GM21447 (cell line): Measurements from ENCODE around the gene KCNJ3.

ENCODE experiments used
- ATAC-seq: cut with Tn5 transposase; IDR thresholded peaks from one replicate; pipeline ENCODE4 v1.9.1; 2021; ENCODE audit not compliant: unreplicated experiment

Gene KCNJ3

GRCh38 chr2:154698296-154698720 lies at the start of gene KCNJ3:
Gene KCNJ3 (plus strand): TSS chr2:154698695. CDS start chr2:154698776, 81 bp downstream.
- ATAC-seq = no peak

- no peak for ATAC-seq
Observed at GRCh38 chr2:154655499-154655898, 43.0 kb upstream of the KCNJ3 start.

DNA sequence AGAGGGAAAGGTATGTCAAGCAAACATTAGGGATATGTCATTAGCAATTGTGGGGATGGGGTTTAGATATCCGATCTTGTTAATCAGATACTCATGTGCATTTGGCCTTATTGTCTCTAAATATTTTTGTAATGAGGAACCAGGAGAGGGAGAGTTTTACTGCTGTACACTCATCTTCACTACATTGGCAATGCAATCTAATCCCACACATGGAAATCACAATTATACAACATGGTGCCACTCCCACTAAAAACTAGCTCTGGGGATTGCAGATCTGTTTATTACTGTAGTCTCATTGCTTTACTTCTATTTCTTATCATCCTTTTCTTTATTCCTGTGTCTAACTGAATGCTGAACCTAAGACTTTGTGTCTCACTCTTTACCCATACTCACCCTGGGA lies 39.6 kb upstream of the KCNJ3 start:
- ATAC-seq = no peak

DNA sequence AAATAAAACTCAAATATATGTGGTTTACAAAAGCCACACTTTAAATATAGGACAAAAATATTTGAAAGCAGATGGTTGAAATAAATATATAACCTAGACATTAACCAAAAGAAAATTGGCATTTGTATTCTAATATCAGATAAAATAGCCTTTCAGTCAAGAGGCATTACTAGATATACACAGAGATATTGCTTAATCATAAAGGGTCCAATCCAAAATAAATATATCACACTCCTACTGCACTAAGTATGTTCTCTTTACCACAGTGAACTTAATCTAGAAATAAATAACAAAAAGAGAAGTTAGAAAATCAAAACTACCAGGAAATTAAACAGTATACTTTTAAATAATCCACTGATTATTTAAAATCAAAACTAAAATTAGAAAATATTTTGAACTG lies 34.2 kb upstream of the KCNJ3 start:
- ATAC-seq = no peak

GRCh38 chr2:154670083-154670482 lies 28.4 kb upstream of the KCNJ3 start:
- no peak for ATAC-seq

DNA sequence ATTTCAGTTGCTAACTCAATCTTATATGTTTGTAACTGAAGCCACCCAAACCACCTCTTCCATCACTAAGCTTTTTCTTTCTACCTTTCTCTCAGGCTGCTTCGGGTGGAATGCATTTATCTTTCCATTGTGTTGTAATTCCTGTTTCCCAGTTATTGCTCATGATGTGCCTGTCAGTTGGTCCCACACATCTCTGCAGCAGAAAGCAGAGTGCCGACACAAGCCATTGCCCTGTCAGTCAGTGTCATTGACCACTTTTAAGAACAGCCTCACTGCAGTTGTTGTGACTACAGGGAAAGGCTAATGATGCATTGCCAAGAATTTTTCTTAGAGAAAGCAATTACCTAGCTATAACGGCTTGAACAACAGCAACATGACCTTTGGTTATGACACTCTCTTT lies 24.8 kb upstream of the KCNJ3 start:
- no peak for ATAC-seq

DNA sequence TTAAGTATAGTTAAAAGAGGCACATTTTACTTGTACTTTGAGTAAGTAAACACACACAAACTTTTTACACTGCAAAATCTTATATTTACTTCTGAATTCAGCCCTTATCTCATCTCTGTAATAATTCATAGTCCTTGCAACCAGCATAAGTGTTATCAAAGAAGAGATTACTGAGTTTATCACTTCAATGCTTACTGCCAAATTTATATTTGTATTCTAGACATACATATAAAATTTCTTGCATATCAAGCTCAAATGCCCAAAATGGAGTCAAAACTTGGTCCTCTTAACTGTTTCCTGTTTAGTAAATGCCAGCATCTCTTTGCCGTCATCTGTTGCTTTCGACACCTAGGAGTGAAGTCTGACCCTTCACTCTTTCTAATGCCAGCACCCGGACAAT lies 21.1 kb upstream of the KCNJ3 start:
- no peak for ATAC-seq

GRCh38 chr2:154681741-154682140 lies 16.8 kb upstream of the KCNJ3 start:
- ATAC-seq = no peak

DNA sequence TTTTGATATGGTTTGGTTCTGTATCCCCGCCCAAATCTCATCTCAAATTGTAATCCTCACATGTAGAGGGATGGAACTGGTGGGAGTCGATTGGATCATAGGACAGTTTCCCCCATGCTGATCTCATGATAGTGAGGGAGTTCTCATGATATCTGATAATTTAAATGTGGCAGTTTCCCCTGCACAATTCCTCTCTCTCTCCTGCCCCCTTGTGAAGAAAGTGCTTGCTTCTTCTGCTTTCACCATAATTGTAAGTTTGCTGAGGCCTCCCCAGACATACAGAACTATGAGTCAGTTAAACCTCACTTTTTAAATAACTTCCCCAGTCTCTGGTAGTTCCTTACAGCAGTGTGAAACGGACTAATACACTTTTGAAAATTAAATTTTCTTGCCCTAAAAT lies 12.3 kb upstream of the KCNJ3 start:
- no peak for ATAC-seq

GRCh38 chr2:154688373-154688772 lies 10.1 kb upstream of the KCNJ3 start:
- no peak for ATAC-seq

GRCh38 chr2:154689158-154689557 lies 9.3 kb upstream of the KCNJ3 start:
- ATAC-seq = no peak

DNA sequence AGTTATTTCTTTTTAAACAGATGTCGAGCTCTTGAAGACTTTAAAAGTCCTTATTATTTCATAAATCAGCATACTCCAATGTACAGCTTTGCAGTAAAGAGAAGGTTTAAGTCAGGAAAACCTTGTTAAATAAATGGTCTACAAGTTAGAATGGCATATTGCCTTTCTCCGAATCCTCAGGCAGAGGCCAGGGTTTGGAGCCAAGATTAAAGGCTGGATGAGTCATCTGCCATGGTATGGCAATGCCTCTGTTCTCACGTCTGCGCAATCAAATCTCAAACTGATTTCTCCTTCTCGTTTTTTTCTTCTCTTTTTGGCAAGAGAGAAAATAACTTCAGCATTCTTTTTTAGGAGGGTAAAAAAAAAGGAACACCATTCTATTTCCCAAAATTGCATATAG lies 5.6 kb upstream of the KCNJ3 start:
- ATAC-seq = no peak

GRCh38 chr2:154693741-154694340 lies 4.7 kb upstream of the KCNJ3 start:
- no peak for ATAC-seq

GRCh38 chr2:154694881-154695280 lies 3.6 kb upstream of the KCNJ3 start:
- ATAC-seq = no peak

- ATAC-seq = no peak
Observed at GRCh38 chr2:154696369-154696768, 2.1 kb upstream of the KCNJ3 start.

DNA sequence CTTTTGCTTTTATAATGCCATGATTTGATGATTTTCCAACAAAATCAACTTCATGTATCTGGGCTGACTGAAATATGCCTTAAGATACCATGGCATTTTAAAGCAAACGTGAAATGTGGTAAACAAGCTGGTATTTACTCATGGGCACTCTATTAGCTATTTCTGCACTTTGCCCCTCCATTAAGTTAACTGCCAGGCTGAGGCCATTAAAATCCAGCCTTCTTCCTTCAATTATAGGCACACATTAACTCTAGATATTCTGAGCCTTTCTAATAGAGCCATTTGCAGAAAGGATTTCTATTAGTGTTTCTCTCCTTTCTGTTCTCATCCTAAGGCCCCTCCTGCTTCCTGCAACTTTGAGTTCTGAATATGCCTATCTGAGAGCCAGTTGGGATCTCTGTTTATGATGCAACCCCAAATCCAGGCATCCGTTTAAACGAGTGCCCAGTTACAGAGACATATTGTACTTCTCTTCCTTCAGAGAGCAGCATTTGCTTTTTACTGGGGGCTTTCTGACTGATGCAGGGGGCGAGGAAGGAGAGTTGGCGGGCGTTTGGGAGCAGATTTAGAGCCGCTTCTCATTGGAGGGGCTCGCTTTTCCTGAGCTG lies 1.6 kb upstream of the KCNJ3 start:
- ATAC-seq = no peak

- no peak for ATAC-seq
Observed at GRCh38 chr2:154697418-154698252, 860 bp upstream of the KCNJ3 start.

DNA sequence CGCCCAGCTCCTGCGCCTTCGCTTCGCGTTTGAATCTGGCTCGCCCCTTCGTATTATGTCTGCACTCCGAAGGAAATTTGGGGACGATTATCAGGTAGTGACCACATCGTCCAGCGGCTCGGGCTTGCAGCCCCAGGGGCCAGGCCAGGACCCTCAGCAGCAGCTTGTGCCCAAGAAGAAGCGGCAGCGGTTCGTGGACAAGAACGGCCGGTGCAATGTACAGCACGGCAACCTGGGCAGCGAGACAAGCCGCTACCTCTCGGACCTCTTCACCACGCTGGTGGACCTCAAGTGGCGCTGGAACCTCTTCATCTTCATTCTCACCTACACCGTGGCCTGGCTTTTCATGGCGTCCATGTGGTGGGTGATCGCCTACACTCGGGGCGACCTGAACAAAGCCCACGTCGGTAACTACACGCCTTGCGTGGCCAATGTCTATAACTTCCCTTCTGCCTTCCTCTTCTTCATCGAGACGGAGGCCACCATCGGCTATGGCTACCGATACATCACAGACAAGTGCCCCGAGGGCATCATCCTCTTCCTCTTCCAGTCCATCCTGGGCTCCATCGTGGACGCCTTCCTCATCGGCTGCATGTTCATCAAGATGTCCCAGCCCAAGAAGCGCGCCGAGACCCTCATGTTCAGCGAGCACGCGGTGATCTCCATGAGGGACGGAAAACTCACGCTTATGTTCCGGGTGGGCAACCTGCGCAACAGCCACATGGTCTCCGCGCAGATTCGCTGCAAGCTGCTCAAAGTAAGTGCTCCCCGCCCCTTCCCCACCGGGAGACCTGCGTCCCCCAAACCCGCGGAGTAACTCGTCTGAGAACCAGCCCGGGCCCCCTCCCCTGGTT lies 453 bp downstream of the KCNJ3 start:
- ATAC-seq = no peak

DNA sequence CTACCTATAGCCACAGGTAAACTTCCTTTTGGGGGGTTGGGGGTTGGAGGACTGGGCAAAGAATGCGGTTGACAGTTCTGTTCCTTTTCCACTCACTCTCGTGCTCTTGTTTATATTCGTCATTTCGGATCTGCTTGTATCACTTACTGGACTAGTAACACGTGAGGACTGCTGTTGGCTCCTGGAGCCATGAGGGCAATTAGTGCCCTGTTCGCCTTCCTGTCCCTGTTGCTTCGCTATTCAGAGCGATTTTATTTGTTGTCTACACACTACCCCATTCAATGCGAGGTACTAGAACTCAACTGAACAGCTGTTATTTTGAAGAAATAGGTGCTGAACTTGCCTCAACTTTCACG lies 1.1 kb downstream of the KCNJ3 start:
- no peak for ATAC-seq

DNA sequence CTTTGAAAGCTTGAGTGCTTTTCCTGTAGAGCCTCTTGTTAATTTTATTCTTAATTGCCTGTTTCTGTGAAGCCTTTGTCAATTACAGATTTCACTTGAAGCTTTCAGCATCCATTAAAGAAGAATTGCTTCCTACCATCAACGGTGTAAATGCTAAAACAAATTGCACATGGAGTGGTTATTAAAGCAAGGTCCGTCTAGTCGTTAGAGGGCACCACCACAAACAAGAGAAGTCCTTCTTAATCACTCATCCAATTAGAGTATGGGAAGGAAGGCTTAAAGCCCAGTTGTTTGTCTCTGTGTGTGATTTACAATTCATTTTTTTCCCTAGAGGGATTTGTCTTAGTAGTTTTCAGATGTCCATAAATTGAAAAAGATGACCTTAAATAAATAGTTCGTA lies 1.6 kb downstream of the KCNJ3 start:
- ATAC-seq = no peak

- ATAC-seq = no peak
Observed at GRCh38 chr2:154704991-154705390, 6.5 kb downstream of the KCNJ3 start.
